Right renal cortex interstitium (tissue), 3 donors: Measurements from ENCODE around the gene CD58. TPM values are rescaled to one million over a fixed set of nuclear protein-coding genes. Genes with fewer than 3 reads are reported as not detected.
"Not testable (repeated sequence)": the region's sequence is repeated elsewhere in the genome, so short reads cannot be mapped to it uniquely, and the experiment has no call there.

Experiments
- DNase-seq, 3 donors: peaks; one replicate each; pipeline ENCODE4 v3.0.0-alpha.2; 2013; ENCODE audit warnings: low read depth in 3 of 3, low spot score in 2 of 3
- polyA plus RNA-seq, 3 donors: library from polyadenylated mRNA; unstranded; fragments of 120-200 nt; gene quantifications; one replicate each; pipeline ENCODE4 v1.2.1, GENCODE V29; 2013; ENCODE audit not compliant: insufficient read length in 3 of 3

Gene CD58
- polyA plus RNA-seq, 3 donors = 16.8 to 17.7 (median 17.7) TPM

DNA sequence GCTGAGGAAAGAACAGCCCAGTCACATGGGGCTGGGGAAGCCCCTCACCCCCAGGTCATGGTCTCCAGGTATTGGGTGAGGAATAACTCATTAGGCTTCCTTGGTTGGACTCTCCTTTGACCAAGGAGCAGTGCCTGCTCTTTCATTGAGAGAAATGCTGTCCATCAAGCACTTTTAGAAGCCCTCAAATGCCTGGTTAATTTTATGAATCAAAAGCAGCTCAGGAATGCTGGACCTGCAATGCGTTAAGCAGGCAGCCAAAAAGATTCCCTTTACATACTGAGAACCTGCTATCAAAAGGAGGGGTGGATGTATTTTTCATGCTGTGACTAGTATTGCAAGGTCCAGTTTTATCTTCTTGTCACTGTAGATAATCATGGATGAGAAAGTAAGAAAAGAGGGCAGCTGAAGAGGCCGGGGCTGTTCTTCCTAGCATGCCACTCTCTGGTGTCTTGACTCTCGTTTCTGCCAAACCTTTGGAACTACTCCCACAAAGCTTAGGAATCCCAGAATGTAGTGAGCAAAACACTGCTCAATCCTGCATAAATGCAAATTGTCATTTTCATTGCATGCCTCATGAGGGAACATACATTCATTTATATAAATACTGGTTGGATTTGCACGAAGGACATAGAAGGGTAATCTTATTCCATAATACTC is 2.1 kb upstream of the CD58 start:
- no peak for DNase-seq

- no peak for DNase-seq
Measured at GRCh38 chr1:116572099-116572498, 1.3 kb upstream of the CD58 start.

GRCh38 chr1:116571215-116571919 is 541 bp upstream of the CD58 start:
- DNase-seq = peak in 1 of 3 donors; percentile 12

DNA sequence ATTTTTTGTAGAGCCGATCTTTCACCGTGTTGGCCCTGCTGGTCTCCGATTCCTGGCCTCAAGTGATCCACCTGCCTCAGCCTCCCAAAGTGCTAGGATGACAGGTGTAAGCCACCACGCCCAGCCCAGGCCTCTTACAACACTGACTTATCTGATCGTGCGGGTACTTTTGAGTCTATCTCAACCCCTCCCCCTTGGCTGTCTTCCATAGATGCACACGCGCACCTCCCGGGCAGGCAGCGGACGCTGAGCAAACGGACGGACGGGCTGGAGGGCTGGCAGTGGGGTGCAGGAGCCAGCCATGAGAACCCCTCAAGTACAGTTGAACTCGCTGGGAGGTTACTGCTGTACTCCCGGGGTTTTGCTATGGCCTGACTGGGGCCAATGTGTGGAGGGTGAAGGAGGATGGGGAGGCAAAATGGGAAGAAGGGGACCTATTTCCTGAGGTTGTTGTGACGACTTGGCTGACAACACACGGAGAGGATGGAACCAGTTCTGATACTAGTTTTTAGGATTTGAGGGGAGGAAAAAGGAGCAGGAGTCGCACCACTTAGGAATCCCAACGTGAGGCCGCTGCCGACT is 959 bp downstream of the CD58 start:
- peak in 1 of 3 donors; percentile 29 for DNase-seq

- DNase-seq = no peak
Measured at GRCh38 chr1:116569381-116569670, 1.5 kb downstream of the CD58 start.

DNA sequence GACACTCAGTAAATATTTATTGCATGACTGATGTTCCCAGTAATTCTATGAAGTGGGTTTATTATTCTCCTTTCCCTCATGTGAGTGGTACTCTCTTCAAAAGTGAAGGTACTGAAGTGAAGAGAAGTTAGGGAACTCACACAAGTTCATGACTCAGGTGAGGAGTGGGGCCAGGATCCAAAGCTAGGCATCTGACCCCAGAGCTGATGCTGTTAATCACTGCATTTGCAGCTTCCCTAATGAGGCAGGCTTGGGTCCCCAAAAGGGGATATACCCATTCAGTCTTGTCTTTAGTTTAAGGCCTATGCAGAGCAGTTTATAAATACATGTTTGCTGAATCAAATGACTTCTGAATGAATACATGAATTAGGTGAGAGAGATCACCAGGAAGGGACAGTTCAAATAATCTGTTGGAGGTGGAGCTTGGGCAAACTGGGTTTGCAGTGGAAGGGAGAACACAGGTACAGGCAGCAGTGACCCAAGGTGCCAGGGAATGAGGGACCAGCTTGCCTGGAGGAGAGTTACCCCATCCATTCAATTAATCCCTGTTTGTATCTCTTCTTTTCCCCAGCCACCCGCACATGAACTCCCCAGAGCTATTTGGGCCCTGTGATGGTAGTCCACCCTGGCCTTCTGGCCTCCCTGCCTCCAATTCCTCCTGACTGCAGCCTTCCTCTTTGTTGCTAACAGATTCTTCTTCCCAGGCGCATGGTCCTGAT is 2.0 kb downstream of the CD58 start:
- DNase-seq = no peak

- no peak for DNase-seq
Measured at GRCh38 chr1:116567790-116568661, 2.8 kb downstream of the CD58 start.

GRCh38 chr1:116565222-116565621 is 5.6 kb downstream of the CD58 start:
- no peak for DNase-seq

DNA sequence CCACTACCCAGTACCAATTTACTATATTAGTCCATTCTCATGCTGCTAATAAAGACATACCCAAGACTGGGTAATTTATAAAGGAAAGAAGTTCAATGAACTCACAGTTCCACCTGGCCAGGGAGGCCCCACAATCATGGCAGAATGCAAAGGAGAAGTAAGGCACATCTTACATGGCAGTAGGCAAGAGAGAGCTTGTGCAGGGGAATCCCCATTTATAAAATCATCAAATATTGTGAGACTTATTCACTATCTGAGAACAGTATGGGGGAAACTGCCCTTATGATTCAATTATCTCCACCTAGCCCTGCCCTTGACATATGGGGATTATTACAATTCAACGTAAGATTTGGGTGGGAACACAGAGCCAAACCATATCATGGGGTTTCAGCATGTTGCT is 6.4 kb downstream of the CD58 start:
- DNase-seq = no peak

DNA sequence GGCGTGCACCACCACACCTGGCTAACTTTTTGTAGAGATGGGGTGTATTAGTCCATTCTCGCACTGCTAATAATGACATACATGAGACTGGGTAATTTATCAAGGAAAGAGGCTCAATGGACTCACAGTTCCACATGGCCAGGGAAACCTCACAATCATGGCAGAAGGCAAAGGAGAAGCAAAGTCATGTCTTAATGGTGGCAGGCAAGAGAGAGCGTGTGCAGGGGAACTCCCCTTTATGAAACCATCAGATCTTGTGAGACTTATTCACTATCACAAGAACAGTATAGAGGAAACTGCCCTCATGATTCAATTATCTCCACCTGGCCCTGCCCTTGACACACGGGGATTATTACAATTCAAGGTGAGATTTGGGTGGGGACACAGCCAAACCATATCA is 8.4 kb downstream of the CD58 start:
- not testable (repeated sequence) for DNase-seq

GRCh38 chr1:116561563-116561962 is 9.3 kb downstream of the CD58 start:
- DNase-seq = no peak

- DNase-seq = no peak
Measured at GRCh38 chr1:116560704-116561490, 9.9 kb downstream of the CD58 start.

DNA sequence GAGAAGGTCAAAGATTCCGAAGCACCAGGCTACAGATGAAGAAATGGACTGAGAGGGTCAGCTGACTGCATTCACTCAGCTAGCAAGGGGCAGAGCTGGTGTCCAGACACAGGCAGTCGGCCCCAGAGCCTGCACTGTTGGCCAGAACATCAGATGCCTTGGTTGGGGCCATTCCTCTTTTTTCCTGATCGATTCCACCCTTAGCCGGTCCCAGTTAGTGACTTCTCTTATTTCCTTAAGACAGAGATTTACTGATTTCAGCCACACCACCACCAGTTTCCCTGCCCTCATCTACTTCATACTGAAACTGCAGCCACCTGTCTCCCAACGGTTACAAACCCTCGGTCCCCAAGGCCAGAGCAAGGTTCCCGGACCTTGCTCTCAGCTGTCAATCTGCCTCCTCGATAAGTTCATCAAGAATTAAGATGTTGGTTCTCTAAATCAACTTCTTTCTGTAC is 11.5 kb downstream of the CD58 start:
- DNase-seq = no peak

GRCh38 chr1:116558571-116558970 is 12.3 kb downstream of the CD58 start:
- DNase-seq = no peak

GRCh38 chr1:116558140-116558549 is 12.7 kb downstream of the CD58 start:
- no peak for DNase-seq

DNA sequence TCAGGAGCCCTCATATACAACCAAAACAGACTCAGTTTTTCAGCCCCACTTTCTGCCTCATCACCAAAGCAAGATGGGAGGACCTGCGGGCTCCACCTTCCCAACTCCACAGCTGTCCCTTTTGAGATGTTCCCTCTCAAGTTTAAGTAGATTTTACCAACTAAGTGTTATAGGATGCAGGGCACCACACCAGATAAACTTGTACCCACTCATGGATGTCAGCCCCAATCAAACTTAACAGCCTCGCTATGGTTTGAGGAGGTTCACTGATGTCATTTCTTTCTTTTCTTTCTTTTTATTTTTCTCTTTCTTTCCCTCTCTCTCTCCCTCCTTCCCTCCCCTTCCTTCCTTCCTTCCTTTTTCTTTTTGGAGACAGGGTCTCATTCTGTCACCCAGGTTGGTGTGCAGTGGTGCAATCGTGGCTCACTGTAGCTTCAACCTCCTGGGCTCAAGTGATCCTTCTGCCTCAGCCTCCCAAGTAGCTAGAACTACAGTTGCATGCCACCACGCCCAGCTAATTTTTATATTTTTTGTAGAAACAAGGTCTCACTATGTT is 13.4 kb downstream of the CD58 start:
- DNase-seq = no peak

GRCh38 chr1:116556289-116557006 is 14.4 kb downstream of the CD58 start:
- no peak for DNase-seq

GRCh38 chr1:116554924-116555323 is 15.9 kb downstream of the CD58 start:
- no peak for DNase-seq
